GM19023 (cell line): Measurements from ENCODE around the gene LVRN.
"Not testable (repeated sequence)": the region's sequence is repeated elsewhere in the genome, so short reads cannot be mapped to it uniquely, and the experiment has no call there.

Source experiments
- ATAC-seq: cut with Tn5 transposase; IDR thresholded peaks from one replicate; pipeline ENCODE4 v1.9.1; 2021; ENCODE audit warnings: mild to moderate bottlenecking, moderate library complexity; ENCODE audit not compliant: unreplicated experiment

The LVRN gene

GRCh38 chr5:115962239-115962564 lies at the start of gene LVRN:
Gene LVRN (plus strand): TSS chr5:115962475. CDS start chr5:115962618, 143 bp downstream.
- ATAC-seq, result no peak

- not testable (repeated sequence) for ATAC-seq
Observed at GRCh38 chr5:115913623-115914400, 48.5 kb upstream of the LVRN start.

- no peak for ATAC-seq
Observed at GRCh38 chr5:115920171-115920725, 42.0 kb upstream of the LVRN start.

- not testable (repeated sequence) for ATAC-seq
Observed at GRCh38 chr5:115928578-115929407, 33.5 kb upstream of the LVRN start.

- not testable (repeated sequence) for ATAC-seq
Observed at GRCh38 chr5:115930171-115930570, 32.1 kb upstream of the LVRN start.

GRCh38 chr5:115930630-115931337 lies 31.5 kb upstream of the LVRN start:
- ATAC-seq, result no peak

GRCh38 chr5:115932991-115933390 lies 29.3 kb upstream of the LVRN start:
- ATAC-seq, result no peak

- ATAC-seq, result no peak
Observed at GRCh38 chr5:115934388-115934974, 27.8 kb upstream of the LVRN start.

- no peak for ATAC-seq
Observed at GRCh38 chr5:115936031-115936430, 26.2 kb upstream of the LVRN start.

GRCh38 chr5:115939059-115939458 lies 23.2 kb upstream of the LVRN start:
- ATAC-seq, result no peak

- no peak for ATAC-seq
Observed at GRCh38 chr5:115940080-115940810, 22.0 kb upstream of the LVRN start.

GRCh38 chr5:115941051-115941675 lies 21.1 kb upstream of the LVRN start:
- no peak for ATAC-seq

- no peak for ATAC-seq
Observed at GRCh38 chr5:115944501-115944900, 17.8 kb upstream of the LVRN start.

GRCh38 chr5:115946655-115947054 lies 15.6 kb upstream of the LVRN start:
- ATAC-seq, result no peak

- ATAC-seq, result no peak
Observed at GRCh38 chr5:115947260-115947659, 15.0 kb upstream of the LVRN start.

- ATAC-seq, result no peak
Observed at GRCh38 chr5:115948091-115948534, 14.2 kb upstream of the LVRN start.

GRCh38 chr5:115949096-115949495 lies 13.2 kb upstream of the LVRN start:
- no peak for ATAC-seq

- no peak for ATAC-seq
Observed at GRCh38 chr5:115952588-115952987, 9.7 kb upstream of the LVRN start.

- ATAC-seq, result no peak
Observed at GRCh38 chr5:115954144-115954543, 8.1 kb upstream of the LVRN start.

GRCh38 chr5:115956957-115957356 lies 5.3 kb upstream of the LVRN start:
- ATAC-seq, result no peak
